Activated CD8-positive, alpha-beta memory T cell treated with anti-CD3 and anti-CD28 coated beads for 1 hour (primary cell): ENCODE results near the gene USP13.
"Not testable (repeated sequence)": the region's sequence is repeated elsewhere in the genome, so short reads cannot be mapped to it uniquely, and the experiment has no call there.

ENCODE experiments used
- DNase-seq, 2 donors: peaks; one replicate each; pipeline ENCODE4 v3.0.0-alpha.2; 2020; ENCODE audit warnings: low read depth in 1 of 2; ENCODE audit errors: extremely low read depth in 1 of 2

Gene USP13, protein sequence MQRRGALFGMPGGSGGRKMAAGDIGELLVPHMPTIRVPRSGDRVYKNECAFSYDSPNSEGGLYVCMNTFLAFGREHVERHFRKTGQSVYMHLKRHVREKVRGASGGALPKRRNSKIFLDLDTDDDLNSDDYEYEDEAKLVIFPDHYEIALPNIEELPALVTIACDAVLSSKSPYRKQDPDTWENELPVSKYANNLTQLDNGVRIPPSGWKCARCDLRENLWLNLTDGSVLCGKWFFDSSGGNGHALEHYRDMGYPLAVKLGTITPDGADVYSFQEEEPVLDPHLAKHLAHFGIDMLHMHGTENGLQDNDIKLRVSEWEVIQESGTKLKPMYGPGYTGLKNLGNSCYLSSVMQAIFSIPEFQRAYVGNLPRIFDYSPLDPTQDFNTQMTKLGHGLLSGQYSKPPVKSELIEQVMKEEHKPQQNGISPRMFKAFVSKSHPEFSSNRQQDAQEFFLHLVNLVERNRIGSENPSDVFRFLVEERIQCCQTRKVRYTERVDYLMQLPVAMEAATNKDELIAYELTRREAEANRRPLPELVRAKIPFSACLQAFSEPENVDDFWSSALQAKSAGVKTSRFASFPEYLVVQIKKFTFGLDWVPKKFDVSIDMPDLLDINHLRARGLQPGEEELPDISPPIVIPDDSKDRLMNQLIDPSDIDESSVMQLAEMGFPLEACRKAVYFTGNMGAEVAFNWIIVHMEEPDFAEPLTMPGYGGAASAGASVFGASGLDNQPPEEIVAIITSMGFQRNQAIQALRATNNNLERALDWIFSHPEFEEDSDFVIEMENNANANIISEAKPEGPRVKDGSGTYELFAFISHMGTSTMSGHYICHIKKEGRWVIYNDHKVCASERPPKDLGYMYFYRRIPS

DNA sequence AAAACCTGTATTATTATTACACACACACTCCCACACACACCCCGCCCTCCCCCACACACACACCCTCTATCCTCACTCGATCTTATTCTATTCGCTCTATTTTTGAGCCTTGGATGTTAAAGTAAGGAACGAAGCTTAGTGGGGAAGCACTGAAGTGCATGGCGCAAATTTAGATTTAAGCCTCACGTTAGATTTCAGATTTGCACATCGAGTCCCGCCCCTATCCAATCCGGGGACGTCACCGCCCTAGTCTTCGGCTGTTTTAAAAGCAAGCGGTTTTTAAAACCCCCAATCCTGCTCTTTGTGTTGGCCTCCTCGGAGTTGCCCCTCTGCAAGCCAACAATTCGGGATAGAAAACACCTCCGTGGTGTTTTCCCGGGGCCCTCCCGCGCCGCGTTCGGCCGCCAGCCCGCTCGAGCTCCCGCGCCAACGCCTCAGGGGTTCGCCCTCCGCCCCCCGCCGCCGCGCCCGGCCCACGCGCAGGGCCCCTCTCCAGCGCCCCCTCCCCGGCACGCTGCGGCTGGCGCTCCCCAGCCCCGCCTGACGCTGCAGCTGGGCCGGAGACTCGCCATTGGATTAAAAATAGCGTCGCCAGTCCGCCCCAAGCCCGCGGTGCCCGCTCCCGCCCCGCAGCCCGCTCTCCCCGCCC is at the start of gene USP13:
Gene USP13, plus strand, starts transcription at position 594 of the 649 bp plus-strand sequence. CDS start 186 bp downstream, outside the sequence.
- peak; percentile 17 to 37 for DNase-seq

DNA sequence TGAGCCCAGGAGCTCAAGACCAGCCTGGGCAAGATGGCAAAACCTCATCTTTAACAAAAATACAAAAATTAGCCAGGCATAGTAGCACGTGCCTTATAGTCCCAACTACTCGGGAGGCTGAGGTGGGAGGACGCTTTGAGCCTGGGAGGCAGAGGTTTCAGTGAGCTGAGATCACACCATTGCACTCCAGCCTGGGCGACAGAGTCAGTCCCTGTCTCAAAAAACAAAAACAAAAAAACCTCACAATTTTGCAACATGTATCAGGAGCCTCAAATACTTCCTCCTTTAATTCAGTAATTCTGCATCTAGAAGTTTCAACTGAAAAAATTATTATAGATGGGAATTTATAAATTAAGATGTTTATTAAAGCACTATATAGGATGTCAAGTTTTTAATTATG is 49.5 kb upstream of the USP13 start:
- no peak for DNase-seq

DNA sequence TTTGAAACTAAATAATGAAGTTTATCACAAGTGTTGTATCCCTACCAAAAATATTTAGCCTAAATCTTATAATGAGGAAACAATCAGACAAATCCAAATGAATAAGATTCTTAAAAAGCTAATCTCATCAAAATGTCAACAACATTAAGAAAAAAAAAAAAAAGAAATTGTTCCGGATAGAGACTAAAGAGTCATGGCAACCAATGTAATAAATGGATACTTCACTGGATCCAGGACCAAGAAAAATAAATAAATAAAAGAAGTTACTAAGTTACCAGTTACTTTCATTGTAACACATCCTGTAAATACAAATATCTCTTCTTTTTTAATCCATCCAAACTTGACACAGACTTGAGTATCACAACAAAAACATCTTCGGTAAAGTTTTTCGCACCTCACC is 49.0 kb upstream of the USP13 start:
- no peak for DNase-seq

DNA sequence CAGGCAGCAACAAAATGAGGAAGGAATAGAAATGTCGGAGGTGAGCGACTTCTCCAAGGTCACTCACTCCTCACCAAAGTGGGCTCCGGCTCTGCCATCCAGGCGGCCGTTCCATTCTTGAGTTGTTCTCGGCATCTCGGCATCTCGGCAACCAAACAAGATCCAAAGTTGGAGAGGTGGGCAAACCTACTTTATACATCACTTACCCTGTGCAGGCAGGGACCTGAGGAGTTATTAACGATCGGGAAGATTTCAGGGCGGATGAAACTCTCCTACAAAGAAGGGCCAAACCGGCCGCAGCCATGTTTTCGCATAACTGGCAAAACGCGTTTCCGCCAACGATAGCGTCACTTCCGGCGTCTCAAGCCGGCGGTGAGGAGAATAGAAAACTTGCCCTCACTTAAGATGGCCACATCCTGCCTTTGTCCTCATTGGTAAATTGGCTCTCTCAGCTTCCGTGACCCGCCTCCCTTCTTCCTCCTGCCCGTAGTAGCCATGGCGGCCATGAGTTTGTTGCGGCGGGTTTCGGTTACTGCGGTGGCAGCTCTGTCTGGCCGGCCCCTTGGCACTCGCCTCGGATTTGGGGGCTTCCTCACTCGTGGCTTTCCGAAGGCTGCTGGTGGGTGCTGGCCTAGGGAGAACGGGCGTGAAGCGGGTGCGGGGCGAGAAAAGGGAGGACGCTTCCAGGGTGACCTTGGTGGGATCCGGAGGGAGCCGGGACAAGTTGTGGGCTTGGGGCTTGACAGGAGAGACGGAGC is 48.3 kb upstream of the USP13 start, which contains the start of the genes MRPL47 and NDUFB5:
Gene MRPL47, minus strand, starts transcription at position 318 of the 758 bp plus-strand sequence. Its CDS starts 14 bp downstream, at position 304.
Gene NDUFB5, plus strand, starts transcription at position 474 of the 758 bp plus-strand sequence. Its CDS starts 22 bp downstream, at position 496.
- peak; percentile 81 to 86 for DNase-seq

DNA sequence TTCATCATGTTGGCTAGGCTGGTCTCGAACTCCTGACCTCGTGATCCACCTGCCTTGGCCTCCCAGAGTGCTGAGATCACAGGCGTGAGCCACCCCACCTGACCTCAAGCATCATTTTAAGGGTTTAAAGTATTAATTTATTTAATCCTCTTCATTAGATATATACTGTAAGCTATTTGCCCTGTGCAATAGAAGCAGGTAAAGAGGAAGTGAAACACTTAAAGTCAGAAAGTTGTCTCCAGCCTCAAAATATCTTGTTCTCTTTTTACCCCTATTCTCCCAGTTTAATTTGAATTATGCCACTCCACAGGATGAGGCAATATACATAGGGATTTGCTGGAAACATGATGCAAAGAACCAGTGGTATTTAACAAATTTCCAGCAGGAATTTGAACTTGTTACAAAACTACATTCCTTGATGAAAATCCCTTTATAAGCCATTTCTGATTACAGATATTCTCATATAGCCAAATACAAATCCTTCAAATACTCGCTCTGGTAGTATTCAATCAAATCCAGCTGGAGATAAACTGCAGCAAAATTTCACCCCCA is 46.2 kb upstream of the USP13 start:
- DNase-seq: no peak

DNA sequence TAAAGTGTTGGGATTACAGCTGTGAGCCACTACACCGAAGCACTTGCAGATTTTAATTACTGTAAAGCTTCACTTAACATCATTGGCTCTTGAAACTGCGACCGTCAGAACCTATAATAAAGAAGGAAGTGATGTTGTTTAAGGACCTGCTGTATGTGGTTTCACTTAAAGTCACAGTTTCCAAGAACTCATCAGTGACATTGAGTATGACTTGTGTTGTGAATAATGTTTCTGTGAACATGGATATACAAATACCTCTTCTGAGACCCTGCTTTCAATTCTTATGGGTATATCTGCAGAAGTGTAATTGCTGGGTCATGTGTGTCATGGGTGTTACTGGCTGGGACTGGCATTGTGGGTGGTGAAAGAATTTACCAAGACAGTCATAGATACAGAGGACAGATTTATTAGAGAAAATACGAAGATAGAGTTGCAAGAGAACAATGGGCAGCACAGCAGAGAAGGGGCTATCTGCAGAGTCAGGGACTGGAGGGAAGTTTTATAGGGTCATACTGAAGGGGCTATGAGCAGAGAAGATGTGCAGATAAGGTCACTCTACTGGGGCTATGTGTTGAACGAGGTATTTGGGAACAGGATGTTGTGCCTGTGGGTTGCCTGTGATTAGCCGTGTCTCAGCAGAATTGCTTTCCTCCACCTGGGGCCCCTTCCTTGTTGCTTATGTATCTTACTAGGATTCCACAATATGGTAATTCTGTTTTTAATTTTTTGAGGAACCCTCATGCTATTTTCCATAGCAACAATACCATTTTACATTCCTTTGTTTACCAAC is 43.7 kb upstream of the USP13 start:
- no peak for DNase-seq

DNA sequence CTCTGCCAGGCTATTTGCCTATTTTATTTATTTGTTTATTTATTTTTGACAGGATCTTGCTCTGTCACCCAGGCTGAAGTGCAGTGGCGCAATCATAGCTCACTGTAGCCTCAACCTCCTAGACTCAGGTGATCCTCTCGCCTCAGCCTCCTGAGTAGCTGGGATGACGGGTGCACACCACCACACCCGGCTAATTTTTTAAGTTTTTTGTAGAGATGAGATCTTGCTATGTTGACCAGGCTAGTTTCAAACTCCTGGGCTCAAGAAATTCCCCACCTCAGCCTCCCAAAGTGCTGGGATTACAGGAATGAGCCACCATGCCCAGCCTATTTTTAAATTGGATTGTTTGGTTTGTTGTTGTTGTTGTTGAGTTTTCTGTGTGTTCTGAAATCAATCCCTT is 42.8 kb upstream of the USP13 start:
- DNase-seq: no peak

DNA sequence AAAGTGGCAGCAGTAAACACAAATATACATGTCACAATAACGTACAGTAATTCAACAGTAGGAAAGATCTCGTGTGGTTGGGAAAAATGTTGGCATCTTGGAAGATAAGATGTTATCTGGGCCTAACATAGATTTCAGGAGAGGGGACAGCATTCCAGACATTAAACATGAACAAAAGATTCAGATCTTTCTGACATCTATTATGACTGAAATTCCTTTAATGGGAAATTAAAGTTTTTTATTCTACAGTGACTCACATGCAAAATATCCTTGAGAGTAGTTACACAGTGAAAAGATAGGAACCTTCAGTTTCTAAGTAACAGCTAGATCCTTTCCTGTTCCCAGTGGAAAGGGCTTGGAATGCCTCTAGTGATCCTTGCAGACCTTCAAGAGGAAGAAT is 39.0 kb upstream of the USP13 start:
- DNase-seq: no peak

DNA sequence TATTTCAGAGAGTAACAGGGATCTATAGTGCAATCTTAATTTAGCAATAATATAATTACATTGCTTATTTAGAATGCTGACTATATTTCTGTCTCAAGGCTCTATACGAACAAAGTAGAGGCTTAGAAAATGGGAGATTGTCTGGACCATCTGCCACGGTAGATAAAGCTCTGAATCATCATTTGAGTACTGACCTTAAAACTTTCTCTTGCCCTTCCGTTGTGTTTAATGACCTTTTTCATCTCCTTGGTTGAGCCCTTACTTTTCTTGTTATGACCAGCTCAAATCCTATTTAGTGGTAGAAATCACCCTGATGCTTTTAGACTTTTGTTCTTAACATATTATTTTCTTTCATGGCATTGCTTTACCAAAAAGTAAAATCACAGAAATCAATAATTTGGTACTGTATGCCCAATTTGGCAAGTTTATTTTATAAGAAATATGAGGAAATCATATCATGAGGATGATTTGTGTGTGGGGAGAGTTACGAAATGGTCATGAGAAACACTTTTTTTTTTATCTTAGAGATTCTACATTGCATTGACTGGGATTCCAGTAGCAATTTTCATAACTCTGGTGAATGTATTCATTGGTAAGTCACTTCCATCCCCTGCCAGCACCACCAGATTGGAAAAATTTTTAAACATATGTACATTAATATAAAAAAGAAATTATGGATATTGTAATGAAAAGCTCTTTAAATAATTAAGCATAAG is 37.2 kb upstream of the USP13 start:
- no peak for DNase-seq

DNA sequence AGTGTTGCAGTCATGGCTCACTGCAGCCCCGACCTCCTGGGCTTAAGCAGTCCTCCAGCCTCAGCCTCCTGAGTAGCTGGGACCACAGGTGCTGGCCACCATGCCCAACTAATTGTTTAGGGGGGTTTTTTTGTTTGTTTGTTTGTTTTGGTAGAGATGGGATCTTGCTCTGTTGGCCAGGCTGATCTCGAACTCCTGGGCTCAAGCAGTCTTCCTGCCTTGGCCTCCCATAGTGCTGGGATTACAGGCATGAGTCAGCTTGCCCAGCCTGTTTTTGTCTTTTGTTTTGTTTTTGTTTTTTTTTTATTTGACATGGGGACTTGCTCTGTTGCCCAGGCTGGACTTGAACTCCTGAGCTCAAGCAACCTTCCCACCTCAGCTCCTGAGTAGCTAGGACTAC is 30.8 kb upstream of the USP13 start:
- no peak for DNase-seq

DNA sequence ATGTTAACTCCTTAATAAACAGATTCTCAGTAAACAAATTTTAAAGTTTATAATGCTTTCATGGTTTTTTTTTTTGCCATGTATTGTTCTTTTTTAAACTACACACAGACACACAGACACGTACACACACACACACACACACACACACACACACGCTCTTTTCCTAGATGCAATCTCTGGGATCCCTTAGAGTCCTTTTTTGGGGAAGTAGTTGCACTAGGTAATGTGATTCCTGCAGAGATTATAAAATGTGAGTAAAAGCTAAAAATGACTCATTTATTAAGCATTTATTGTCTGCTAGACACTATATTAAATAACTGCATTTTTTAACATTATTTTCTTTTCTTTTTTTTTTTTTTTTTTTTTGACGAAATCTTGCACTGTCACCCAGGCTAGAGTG is 28.4 kb upstream of the USP13 start:
- DNase-seq: no peak

DNA sequence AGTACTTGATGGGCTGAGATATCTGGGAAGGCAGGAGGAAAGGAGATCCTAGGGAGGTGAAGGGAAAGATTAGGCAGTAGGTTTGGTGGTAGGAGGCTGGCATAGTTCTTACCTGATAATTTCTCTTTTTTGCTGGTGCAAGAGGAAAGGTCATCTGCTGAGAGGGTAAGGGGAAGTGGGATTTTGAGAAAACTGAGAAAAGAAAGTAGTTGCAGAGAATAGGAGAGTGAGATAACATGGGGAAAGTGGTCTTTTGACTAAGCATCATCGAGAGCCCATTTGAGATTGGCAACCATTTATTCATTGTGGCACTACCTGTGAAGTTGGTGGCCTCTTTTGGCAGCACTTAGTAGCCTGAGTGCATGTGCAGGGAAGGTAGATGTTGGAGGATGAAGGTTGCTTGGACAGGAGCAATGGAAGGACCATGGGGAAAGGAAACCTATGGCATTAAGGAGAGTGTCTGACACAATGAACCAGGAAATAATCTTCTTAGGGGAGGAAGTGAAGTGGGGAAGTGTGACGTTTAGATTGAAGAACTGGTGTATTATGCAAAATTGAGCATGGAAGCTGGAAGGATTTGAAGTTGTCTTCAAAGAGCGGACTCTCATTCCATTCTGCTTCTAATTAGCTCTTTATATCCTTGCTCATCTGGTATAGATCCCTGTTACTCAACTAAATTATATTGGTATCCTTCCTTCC is 21.9 kb upstream of the USP13 start:
- DNase-seq: no peak

DNA sequence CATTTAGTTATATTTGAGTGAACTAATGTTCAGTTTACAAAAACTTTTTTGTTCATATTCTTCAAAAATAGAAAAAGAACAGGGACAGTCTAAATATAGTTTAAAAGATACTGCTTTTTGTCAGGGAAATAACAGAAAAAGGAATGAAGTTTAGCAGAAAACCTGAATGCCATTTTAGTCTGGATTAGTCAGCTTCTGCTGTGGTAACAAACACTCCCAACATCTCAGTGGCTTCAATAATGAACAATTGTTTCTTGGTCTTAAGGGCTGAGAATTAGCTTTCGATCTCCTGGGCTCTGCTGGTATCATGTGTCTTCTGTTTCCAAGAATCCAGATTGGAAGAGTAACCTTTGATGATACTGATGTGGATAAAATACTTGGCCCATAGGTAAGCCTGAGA is 12.4 kb upstream of the USP13 start:
- no peak for DNase-seq

DNA sequence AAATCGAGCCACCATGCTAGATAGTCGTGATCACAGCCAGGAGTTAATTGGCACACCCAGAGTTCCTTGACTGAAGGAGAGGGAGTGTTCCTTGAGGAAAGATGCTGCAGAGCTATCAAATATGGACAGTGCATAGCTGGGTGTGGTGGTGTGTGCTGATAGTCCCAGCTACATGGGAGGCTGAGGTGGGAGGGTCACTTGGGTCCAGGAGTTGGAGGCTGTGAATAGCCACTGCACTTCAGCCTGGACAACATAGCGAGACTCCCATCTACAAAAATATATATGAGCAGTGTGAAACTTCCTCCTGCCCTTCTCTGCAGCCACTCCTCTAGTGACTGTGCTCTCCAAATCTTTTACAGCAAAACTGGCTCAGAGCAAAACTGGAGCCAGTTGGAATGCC is 10.0 kb upstream of the USP13 start:
- no peak for DNase-seq

DNA sequence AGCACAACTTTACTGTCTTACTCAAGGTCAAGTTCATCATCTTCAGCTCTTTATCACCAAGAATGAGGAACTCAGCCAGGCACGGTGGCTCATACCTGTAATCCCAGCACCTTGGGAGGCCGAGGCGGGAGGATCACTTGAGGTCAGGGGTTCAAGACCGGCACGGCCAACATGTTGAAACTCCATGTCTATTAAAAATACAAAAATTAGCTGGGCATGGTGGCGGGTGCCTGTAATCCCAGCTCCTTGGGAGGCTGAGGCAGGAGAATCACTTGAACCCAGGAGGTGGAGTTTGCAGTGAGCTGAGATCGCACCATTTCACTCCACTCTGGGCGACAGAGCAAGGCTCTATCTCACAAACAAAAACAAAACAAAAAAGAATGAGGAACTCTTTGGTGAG is 9.0 kb upstream of the USP13 start:
- DNase-seq: not testable (repeated sequence)

DNA sequence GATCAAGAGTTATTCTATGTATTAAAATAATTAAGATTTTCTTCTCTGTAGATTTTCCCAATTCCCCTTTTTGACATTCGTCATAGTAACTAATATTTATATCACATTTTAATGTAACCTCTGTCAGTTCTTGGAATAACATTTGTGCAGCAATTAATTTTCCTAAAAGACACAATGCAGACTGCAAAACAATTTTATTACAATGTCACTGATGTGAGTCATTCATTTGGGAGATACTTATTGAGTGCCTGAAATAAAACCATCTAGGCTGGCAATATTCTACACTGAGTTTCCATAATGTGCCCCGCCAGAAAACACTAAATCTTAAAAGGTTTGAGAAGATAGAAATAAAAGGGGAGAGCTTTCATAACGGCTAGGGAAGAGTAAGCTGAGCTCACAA is 6.7 kb upstream of the USP13 start:
- no peak for DNase-seq

DNA sequence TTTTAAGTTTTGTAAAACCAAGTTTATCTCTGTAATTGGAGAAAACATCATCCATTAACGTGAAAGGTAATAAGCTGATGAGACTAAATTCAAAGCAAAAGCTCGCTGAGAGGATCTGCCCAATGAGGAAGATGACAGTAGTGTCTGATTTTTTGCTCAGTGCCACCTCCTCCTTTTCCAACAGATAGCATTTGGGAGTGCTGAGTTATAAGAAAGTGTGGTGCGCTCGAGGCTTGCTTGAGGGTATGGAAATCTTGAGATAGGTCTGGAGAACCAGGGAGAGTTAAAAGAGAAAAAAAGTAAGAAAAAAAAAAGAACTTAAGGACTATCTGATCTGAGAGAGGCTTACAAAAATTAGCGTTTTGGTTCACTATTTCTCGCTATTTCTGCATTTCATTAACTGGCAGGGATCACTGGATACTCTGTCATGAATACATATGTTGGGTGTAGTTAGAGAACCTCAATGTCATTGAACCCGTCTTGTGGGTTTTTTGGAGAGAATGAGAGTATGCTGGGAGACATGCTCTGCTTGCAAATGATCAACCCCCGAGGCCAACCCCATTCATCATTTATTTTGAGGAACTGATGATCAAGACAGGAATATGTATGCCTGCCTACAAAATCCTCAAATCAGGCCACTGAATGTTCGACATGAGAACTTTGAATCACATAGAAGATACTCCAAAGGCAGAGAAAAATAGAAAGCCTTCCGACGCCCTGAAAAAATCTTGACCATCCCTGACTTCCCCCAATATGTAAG is 973 bp upstream of the USP13 start:
- no peak for DNase-seq
